TTC549 (cell line): ENCODE data around the gene FXYD3.
"Not testable (repeated sequence)": the region's sequence is repeated elsewhere in the genome, so short reads cannot be mapped to it uniquely, and the experiment has no call there.

Source experiments
- FAIRE-seq: peaks from 2 replicates; lab custom pipeline; 2012; peaks lifted over from hg19 to GRCh38; lab: Jason Lieb, UNC

Gene FXYD3

DNA sequence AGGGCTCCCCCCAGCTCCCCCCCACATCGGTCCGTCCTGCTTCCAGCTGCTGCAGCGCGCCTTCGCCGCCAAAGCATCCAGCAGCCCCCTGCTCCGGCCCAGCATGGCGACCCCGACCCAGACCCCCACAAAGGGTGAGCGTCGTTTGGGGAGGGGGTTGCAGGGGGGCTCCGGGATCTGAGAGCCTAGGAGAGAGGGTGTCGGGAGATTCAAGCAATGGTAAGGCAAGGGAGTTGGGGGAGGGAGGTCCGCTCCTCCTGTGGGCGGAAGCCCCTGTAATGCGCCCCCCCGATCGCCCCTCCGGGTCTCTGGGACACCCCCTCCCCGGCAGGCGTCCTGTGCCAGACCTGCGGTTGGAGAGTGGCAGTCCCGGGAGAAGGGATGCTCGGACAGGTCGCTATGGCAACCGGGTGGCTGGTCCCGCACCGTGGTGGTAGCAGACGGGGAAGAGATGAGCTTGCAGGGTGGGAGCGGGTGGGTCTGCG is 27.6 kb downstream of the FXYD3 start, which contains the start of gene FXYD7:
Gene FXYD7, plus strand, starts transcription at position 25 of the 485 bp plus-strand sequence. Its CDS starts 79 bp downstream, at position 104.
- FAIRE-seq, result no peak

DNA sequence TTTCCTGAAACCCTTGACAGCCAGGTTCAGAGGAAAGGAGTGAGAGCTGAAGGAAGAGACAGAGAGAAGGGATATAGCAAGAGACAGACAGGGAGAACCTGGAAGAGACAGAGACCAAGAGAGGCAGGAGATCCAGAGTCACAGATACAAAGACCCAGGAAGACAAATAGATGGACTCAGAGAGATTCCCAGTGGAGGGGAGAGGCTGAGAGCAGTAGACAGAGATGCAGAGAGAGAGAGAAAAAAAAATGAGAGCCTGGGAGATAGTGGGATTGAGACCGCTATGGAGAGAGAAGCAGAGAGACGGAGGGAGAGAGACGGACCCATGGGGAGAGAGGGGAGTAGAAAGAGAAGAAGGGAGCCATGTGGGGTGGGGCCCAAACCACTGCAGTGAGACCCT is 28.2 kb downstream of the FXYD3 start:
- FAIRE-seq, result no peak

DNA sequence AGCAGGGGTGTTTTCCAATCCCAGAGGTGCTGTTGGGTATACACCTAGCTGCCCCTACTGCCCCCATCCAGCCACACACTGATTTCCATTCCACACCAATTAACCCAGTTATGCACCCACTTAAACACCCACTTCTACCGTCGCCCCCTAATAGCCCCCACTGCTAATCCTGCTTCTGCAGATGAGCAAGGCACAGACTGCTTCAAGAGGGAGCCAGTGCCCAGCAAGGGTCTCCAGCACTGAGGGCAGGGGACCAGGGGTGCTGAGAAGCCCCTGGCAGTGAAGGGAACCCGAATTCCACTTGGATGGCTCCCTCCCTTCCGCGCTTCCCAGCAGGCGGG is 28.6 kb downstream of the FXYD3 start:
- no peak for FAIRE-seq

DNA sequence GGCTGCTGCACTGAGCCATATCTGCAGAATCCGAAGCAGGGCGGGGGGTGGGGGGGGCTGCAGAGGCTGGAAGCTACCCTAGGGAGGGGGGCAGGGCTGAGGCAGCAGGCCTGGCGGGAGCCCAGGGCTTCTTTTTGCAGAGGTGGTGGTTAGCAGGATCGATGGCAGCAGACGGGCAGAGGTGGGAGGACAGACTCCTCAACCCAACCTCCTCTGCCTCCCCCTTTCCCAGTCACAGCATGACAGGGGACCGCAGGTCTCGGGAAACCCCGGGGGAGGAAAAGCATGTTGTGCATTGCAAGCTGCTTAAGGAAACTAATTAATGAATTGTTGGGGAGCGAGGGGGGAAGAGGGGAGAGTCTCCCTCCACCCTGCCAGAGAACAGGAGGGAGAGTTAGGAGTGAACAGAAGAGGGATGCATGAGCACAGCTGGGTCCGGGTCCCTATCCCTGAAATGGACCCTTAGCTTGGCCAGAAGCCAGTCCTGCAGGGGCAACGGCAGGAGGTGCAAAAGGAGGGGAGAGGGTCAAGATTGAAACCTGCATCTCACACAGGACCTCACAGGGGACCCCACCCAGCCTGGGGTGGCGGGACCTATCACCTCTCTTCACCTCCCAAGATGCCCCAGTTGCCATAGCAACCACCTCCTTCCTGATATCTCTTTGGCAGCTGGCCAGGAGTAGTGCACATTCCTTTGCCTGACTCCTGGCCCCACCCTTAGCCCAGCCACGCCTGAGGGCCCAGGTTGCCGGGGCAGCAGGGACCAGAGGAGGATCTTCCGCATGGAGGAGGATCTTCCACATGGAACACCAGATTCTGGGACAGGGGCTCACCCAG is 29.2 kb downstream of the FXYD3 start:
- FAIRE-seq, result no peak

DNA sequence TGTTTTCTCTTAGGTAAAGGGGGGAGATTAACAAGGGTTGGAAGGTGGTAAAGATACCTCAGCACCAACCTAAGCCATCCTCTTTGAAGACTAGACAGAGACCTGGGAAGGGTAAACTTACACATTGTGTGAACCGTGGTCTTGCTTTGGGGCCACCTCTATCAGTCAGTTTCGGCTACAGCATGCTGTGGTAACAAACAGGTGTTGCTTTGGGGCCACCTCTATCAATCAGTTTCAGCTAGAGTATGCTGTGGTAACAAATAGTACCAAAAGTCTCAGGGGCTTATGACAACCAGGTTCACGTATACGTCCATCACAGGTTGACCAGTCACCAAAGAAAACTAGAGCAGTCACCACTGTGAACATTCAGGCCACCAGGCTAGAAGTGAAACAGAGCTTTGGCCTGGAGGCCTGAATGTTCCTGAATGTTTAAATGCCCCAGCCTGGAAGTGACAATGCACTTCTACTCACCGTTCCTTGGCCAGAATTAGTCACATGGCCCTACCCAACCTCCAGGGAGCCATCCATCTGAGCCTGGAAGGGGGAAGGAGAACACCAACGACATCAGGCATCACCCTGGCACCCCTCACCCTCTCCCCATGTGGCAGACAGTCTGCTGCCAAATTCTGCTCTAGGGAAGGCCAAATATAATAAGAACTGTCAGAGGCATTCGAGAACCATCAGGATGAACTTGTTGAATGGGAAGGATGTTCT is 31.3 kb downstream of the FXYD3 start:
- no peak for FAIRE-seq

DNA sequence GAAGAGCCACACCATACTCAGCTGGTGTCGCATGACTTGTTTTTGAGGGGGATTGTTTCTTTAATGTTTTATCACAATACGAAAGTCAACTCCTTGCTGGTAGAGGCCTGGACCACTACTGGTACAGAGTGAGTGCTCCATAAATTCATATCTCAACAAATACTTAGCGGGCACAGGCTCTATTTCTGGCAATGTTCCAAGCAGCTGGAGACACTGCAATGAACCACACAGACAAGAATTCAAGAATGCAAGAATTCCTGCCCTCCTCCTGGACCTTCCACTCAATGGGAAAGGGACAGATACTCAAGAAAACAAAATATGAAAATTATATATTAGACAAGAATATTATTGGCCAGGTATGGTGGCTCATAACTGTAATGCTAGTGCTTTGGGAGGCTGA is 33.8 kb downstream of the FXYD3 start:
- no peak for FAIRE-seq

DNA sequence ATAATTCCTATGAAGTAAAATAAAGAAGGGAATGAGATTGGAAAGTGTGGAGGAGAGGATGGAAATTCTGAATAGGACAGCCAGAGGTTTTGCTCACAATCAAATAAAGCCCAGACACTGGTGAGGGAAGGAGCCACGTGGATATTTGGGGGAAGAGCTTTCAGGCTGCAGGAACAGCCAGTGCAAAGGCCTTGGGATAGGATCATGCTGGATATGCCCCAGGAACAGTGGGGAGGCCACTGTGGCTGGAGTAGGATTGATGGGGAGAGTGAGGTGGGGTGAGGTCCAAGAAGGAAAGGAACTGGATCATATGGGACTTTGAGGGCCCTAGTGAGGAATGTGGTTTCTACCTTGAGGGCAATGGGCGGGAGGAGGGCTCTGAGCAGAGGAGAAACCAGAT is 34.8 kb downstream of the FXYD3 start:
- no peak for FAIRE-seq

DNA sequence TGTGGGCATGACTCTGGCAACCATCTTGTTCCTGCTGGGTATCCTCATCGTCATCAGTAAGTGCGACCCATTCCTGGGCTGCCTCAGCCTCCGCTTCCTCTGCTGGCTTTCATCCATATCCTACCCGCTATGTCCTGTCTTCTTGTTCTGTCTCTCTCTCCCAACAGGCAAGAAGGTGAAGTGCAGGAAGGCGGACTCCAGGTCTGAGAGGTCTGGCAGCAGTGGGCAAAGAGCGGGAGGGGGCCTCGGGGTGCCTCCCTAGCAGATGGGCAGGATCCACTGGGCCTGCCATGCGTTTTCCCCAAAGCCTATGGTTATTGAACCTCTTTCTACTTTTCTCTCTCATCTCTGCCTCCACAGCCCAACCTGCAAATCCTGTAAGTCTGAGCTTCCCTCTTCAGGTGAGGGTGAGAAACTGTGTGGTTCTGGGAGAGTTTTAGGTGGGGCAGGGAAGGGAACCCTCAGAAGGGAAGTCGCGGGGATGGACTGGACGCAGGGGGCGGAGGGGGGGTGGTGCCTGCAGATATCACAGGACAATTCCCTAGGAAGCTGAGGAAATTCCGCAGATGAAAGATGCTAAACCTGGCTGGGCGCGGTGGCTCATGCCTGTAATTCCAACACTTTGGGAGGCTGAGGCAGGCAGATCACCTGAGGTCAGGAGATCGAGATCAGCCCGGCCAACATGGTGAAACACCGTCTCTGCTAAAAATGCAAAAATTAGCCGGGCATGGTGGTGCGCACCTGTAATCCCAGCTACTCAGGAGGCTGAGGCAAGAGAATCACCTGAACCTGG is 35.8 kb downstream of the FXYD3 start:
- FAIRE-seq, result no peak

DNA sequence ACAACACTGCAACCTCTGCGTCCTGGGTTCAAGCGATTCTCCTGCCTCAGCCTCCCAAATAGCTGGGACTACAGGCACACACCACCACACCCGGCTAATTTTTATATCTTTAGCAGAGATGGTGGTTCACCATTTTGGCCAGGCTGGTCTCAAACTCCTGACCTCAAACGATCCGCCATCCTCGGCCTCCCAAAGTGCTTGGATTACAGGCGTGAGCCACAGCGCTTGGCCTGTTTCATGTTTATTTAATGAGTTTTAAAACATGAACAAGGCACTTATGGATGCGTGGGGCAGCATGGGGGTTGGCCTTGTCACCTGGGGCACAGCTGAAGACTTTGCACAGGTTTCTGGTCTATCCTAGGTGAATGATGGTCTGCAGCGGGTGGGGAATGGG is 37.5 kb downstream of the FXYD3 start:
- not testable (repeated sequence) for FAIRE-seq

DNA sequence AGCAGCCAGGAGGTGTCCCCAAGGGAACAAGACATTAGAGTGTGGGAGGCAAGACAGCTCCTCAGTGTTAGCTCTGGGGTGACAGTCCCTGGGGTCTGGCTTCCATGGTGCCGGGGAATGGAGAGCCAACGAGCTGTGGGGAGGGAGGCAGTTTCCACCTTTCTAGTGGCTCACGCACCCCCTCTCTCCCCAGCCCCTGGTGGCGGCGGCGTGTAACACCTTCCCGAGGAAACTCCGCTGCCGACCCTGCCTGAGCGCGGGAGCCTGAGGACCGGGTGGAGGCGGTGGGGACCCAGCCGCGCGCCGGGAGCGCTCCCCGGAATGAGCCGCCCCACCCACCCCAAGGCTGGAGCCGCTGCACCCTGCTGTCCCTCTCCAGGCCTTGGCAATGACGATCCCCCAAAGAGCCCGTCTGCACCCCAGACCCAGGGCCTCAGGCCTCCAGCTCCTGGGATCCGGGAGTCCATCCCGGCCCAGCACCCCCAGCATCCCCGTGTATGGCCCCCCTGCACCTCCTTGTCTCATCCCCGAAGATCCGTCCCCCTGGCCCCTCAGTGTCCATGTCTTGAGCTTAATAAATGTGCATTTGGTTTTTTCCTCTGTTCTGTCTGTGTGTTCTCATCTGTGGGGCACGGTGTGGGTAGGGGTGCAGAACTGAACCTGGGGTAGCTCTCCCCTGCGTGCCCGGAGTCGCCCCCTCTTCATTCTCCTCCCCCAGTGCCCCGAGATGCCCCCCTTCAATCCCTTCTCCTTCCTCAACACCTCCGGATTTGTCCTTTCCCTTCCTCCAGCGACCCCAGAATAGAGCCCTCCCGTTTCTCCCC is 38.3 kb downstream of the FXYD3 start:
- no peak for FAIRE-seq

DNA sequence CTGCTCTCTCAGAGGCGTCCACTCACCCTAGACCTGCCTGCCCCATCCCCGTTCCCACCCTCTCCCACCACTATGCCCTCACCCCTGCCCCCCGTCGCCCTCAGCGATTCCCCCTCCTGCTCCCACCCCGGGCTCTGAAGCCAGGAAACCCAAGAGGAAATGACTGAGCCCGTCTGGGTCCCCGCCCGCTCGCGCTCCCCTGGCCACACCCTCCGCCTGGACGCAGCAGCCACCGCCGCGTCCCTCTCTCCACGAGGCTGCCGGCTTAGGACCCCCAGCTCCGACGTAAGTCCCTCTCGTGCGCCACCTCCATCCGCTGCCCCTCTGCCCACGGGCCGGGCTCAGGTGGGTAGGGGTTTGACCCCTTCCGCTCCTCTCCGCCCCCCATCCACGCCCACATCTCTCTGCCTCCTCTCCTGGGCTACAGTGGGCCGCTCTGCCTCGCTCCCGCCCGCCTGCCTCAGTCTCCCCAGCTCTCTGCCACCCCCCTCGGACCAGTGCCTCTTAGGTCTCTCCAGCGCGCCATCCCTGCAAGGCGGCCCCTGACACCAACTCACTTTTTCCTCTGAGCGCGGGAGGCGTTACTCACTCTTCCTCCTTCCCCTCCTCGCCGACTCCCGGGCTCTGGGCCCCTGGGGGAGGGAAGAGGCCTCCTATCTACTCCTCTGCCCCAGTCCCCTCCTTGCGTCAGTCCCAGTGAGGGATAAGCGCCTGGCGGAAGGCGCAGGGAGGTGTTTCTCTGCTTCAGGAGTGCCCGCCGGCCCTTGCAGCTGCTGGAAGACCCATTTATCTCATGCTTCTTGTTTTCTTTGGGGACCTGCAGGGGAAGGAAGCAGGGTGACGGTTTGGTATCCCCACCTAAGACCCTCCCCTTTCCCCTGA is 39.1 kb downstream of the FXYD3 start, which contains the start of gene FXYD5:
Gene FXYD5, plus strand, starts transcription at position 211 of the 882 bp plus-strand sequence. CDS start 816 bp downstream, outside the sequence.
- no peak for FAIRE-seq

DNA sequence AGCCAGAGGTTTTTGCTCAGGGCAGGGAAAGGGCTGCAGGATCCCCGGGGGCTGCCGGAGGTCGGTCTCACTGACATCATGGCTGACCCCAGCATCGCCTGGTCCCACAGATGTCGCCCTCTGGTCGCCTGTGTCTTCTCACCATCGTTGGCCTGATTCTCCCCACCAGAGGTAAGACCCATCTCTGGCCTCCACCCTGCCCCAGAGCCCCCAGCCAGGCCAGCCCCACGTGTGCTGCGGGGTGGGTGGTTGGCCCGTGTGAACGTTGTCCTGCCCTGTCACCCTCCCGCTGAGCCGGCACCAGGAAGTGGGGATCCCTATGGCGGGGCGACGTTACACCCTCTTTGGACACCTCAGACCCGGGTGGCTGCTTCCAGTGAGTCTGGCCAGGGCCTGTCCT is 39.8 kb downstream of the FXYD3 start:
- no peak for FAIRE-seq

DNA sequence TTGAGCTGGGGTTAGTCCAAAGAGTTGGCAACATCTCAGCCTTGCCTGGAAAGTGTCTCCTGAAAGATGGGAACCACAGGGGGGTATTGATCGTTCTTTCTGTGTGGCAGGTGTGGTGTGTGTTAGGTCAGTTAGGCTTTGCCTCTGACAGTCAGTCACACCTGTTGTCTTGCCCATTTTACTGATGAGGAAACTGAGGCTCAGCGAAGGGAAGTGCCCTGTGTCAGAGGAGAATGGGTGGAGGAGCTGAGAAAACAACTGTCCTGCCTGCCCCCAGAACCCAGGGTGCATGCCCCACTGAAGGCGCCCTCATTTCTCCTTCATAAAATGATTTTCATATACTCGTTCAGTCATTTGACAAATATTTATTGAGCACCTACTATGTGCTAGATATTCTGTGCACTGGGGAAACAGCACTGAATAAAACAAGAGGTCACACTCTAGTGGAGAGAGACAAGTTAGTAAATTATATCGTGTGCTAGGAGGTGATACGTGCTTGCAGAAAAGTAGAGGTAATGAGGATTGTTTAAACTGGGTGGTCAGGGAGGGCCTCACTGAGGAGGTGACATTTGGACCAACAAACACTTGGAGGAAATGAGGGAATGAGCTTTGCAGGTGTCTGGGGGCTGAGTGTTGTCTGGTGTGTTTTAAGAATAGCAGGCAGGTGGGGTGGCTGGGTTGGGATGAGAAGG is 40.5 kb downstream of the FXYD3 start:
- FAIRE-seq, result no peak

DNA sequence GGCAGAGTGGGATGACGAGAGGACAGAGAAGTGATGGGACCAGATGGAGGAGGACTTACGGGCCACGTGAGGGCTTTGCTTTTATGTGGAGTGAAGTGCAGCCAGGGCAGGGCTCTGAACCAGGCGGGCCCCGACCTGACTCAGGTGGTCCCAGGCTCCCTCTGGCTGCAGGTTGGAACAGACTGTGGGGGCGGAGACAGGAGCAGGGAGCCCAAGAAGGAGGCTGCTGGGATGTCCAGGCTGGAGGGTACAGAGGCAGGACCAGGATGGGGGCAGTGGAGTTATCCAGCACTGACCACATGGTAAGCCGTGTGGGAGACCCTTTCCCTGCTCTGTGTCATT is 41.0 kb downstream of the FXYD3 start:
- no peak for FAIRE-seq

DNA sequence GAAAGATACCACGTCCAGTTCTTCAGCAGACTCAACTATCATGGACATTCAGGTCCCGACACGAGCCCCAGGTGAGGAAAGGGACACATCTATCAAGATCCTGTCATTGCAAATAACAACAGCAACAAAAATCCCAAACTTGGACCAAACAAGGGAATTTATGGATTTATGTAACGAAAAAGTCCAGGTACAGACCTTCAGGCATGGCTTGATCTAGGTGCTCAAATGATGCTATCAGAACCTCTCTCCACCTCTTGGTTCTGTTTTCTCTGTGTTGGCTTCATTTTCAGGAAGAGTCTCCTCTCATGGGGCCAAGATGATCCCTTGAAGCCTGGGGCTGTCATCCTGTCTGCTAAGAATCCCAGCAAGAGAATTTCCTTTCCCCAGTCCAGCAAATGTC is 41.8 kb downstream of the FXYD3 start:
- FAIRE-seq, result no peak

DNA sequence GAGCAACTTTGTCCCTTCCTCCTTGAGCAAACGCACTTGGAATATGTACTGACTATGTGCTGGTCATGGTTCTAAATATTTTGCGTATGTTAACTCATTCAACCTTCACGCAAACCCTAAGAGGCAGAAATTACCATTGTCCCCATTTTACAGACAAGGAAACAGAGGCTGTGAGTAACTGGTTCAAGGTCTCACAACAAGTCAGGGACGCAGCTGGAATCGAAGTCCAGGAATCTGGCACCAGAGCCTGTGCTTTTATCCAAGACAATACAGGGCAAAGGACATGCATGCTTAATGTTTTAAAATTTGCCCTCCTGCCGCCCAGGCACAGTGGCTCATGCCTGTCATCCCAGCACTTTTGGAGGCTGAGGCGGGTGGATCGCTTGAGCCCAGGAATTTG is 44.0 kb downstream of the FXYD3 start:
- FAIRE-seq, result no peak

DNA sequence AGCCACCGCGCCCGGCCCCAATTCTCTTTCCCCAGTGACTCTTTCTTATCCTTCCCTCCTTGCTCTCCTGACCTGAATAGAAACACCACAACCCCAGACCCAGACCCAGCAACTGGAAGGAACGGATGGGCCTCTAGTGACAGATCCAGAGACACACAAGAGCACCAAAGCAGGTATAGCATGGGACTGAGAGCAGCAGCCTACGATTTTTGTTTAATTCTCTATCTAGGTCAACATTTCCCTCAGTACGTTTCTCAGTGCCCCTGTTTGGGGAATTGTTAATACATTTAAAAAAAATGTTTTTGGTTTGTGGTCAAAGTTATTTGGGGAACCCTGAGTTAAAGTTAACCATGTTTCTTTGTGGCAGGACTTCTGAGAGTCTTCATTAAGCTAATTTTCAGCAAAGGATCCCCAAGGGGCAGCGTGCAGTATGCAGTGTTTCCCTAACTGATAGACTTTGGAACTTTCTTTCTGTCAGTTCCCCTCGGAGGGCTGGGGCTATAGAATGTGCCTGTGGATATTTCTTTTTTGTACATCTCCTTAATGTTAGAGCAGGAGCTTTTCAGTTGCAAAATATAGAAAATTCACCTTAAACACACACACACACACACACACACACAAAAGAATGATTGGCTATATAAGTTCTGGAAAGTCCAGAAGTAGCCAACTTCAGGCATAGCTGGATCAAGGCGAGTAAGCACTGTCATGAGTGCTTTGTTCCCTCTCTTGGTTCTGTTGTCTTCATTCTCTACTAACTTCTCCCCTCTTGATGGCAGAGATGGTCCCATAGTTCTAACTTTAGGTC is 45.2 kb downstream of the FXYD3 start:
- no peak for FAIRE-seq

DNA sequence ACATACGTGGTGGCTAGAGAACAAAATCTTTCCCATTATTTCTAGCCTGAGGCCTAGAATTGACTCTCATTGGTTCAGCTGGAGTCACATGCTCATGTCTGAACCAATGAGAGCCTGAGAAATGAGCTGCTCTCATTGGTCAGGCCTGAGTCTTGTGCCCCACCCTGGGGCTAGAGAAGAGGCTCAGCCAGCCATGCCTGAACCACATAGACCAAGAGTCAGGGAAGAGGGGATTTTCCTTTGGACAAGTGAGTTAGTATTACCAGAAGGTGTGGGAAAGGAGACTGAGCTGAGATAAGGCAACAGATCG is 45.8 kb downstream of the FXYD3 start:
- FAIRE-seq, result no peak

DNA sequence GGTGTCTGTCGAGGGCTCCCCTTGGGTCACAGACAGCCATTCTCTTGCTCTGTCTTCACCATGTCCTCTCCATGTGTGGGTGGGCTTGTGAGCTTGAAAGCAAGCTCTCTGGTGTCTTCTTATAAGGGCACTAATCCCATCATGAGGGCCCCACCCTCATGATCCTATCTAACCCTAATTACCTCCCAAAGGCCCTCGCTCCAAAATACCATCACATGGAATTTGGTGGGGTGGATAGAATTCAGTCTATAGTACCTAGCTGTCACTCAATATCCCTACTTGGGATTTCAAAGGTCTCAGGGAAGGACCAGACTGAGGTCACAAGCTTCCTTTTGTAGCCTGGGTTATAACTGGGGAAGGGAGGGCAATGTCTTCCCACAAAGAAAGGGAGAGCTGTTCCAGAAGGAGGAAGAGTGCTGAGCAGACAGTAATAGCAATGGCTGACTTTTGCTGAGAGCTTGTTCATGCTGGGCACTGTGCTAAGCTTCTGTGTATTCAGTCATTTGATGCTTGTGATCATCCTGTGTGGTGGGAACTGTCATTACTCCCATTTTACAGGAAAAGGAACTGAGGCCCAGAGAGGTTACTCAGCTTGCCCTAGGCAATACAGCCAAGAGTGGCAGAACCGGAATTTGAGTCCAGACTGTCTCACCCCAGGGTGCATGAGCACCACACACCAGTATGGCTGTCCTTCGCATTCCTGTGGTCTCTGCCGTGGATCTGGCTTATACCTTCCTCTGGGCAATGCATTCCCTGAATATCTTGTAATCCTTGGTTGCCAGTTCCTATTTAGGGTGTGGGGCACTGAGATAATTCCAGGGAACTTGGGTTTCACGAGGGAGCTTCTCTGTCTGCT is 47.1 kb downstream of the FXYD3 start:
- no peak for FAIRE-seq
